Heart right ventricle (tissue), 16 donors: ENCODE results near the gene NR1I3. TPM values are rescaled to one million over a fixed set of nuclear protein-coding genes. Genes with fewer than 3 reads are reported as not detected.

Experiments used
- ATAC-seq, 8 donors: fragments of 200-7000 bp; cut with Tn5 transposase; one replicate each; pipeline ENCODE4 v1.9.1; 2020; ENCODE audit warnings: mild to moderate bottlenecking in 8 of 8, moderate library complexity in 8 of 8, moderate number of reproducible peaks in 1 of 8
- DNase-seq, 2 donors: peaks; one replicate each; pipeline ENCODE4 v3.0.0-alpha.2; 2020
- H3K27ac ChIP-seq, 10 donors: fragments of 200-600 bp; sonication (generic) in 2 of 10; one replicate each; pipeline versions ENCODE4 v1.5.0 to v1.8.0; 2020 to 2022; ENCODE audit warnings: mild to moderate bottlenecking in 3 of 10
- H3K27me3 ChIP-seq, 7 donors: fragments of 200-600 bp; one replicate each; pipeline ENCODE4 v1.8.0; 2021 to 2022; ENCODE audit warnings: mild to moderate bottlenecking in 2 of 7
- H3K36me3 ChIP-seq, 9 donors: fragments of 200-600 bp; sonication (generic) in 1 of 9; one replicate each; pipeline versions ENCODE4 v1.5.0 to v1.8.0; 2020 to 2022; ENCODE audit warnings: mild to moderate bottlenecking in 2 of 9
- H3K4me1 ChIP-seq, 9 donors: fragments of 200-600 bp; sonication (generic) in 1 of 9; one replicate each; pipeline versions ENCODE4 v1.5.0 to v1.8.0; 2020 to 2022; ENCODE audit warnings: mild to moderate bottlenecking in 4 of 9
- H3K4me3 ChIP-seq, 10 donors: fragments of 200-600 bp; sonication (generic) in 2 of 10; one replicate each; pipeline versions ENCODE4 v1.5.0 to v1.8.0; 2020 to 2022; ENCODE audit warnings: mild to moderate bottlenecking in 7 of 10, moderate library complexity in 2 of 10
- H3K9me3 ChIP-seq, 11 donors: fragments of 200-600 bp in 10 of 11; sonication (generic) in 2 of 11; one replicate each; pipeline versions ENCODE4 v1.5.0 to v1.8.0; 2013 to 2022; ENCODE audit warnings: mild to moderate bottlenecking in 2 of 11, control low read depth in 1 of 11, moderate library complexity in 1 of 11
- CTCF ChIP-seq, 9 donors: fragments of 200-600 bp; sonication (generic) in 2 of 9; IDR thresholded peaks; one replicate each; pipeline versions ENCODE4 v1.5.0 to v1.8.0; 2021 to 2022; ENCODE audit warnings: antibody characterized with exemption in 9 of 9, mild to moderate bottlenecking in 5 of 9, moderate library complexity in 1 of 9
- WGBS, 2 donors: extraction: QIAGEN DNeasy Blood & Tissue Kit; methylation state at CpG; one replicate each; pipeline ENCODE4 v1.1.7; 2013; ENCODE audit warnings: inconsistent platforms in 1 of 2; 5-methylcytosine and 5-hydroxymethylcytosine counted together
- intact Hi-C, 10 donors: fragments of 100-400 bp; cut with DNase I; formaldehyde crosslinking; loops; one replicate each; pipeline versions ENCODE4 v1.11.1 to v1.14.2; 2022
- polyA plus RNA-seq, 2 donors: library from polyadenylated mRNA; stranded (reverse); fragments of 200-250 nt; gene quantifications; one replicate each; pipeline ENCODE4 v1.2.3, GENCODE V29; 2013
- total RNA-seq, 10 donors: library from RNA; stranded (reverse); fragmentation: NEBNext Ultra II Directional in 3 of 10; extraction: Animal tissue kit (Norgen Biotek cat#: 25700) in 3 of 10; gene quantifications; one replicate each; pipeline versions ENCODE4 v1.2.1 to v1.2.4, GENCODE V29; 2021 to 2023
- donor health status: Arrhythmogenic right ventricular cardiomyopathy.
- donor health status: ischemic (EF 13 %, LVEDD 7.1; RV severe dilation, severe dysfunction).
- donor health status: healthy with polysubstance abuse.
- donor health status: DM: no; HTN: yes; CAD: no.
- donor health status: DM: no; HTN: no; CAD: no.
- donor health status: ischemic (EF 25% LVEDD 6.9; RV normal size, moderate dysfunction).
- donor health status: ischemic (EF 25% LVEDD 5.7; RV mildly dilated, moderate dysfunction).
- donor health status: healthy.
- donor health status: DM: yes; HTN: yes; CAD: no.
- donor health status: Ischemic cardiomyopathy.
- donor health status: ischemic (EF 35%, LVEDD 5.7; RV mildly dilated, moderate dysfunction).
- donor health status: nonischemic (EF 11% LVEDD 7.7; RV severe dilation, severe dysfunction).
- donor health status: DM: yes; HTN: yes; CAD: no.
- donor health status: PGD.
- donor health status: ischemic (EF 29% LVEDD 5.4; RV normal size, mild dysfunction).
- donor health status: nonischemic (EF 23%, LVEDD 6.1; RV moderate dilation, normal function).

NR1I3 gene
- total and polyA plus RNA-seq, 12 donors, result 0.10 TPM; not detected in 11

GRCh38 chr1:161197560-161198193 lies 40.3 kb downstream of the NR1I3 start:
- no peaks in the 10 kb centered on the region for H3K9me3 ChIP-seq
- no peak for TF ChIP-seq CTCF (IDR thresholded peaks at IDR 0.05)
- no peaks in the 10 kb centered on the region for H3K27me3 ChIP-seq
- intact Hi-C loops, result loop anchor here in 4 of 10 donors (10.0 kb wide), 1 partner anchor 187 kb away; no protein-coding TSS in a partner anchor
- WGBS, 2 donors, result 57 to 61% methylated on average over 11 of the region's 11 CpGs
- ATAC-seq, result no peak
- no peak for DNase-seq
- peaks cover 35 to 89% (median 79%) of the 10 kb centered on the region in 9 donors for H3K4me1 ChIP-seq
- peaks cover 0 to 40% (median 0%) of the 10 kb centered on the region in 9 donors for H3K36me3 ChIP-seq
- peak overlapping the region; percentile 28 to 67 (median 57) for H3K4me3 ChIP-seq
- H3K27ac ChIP-seq, result peak overlapping the region; percentile 80 to 100 (median 98)

- intact Hi-C loops, result loop anchor here in 4 of 10 donors (10.0 kb wide), 1 partner anchor 188 kb away; no protein-coding TSS in a partner anchor
- Histone ChIP-seq H3K4me3 (peak overlapping the region; percentile 28 to 67 (median 57)), H3K4me1 (peaks cover 35 to 97% (median 81%) of the 10 kb centered on the region in 9 donors), H3K27ac (peak overlapping the region; percentile 80 to 100 (median 98)), H3K36me3 (peaks cover 0 to 49% (median 0%) of the 10 kb centered on the region in 9 donors), H3K9me3 (no peaks in the 10 kb centered on the region), H3K27me3 (no peaks in the 10 kb centered on the region)
- peak in 1 of 8 donors; percentile 1 for ATAC-seq
- peak; percentile 52 to 60 for DNase-seq
- WGBS, 2 donors, result 66% methylated on average over 27 of the region's 27 CpGs
- TF ChIP-seq CTCF (IDR thresholded peaks at IDR 0.05), result no peak
Observed at GRCh38 chr1:161196521-161197451, 41.2 kb downstream of the NR1I3 start.

GRCh38 chr1:161196111-161196510 lies 41.9 kb downstream of the NR1I3 start:
- no peak for DNase-seq
- no peak for ATAC-seq
- Histone ChIP-seq H3K27ac (peak overlapping the region in 6 of 10 donors; percentile 96 to 100 (median 98)), H3K9me3 (no peaks in the 10 kb centered on the region), H3K27me3 (no peaks in the 10 kb centered on the region), H3K36me3 (peaks cover 0 to 56% (median 0%) of the 10 kb centered on the region in 9 donors), H3K4me3 (peak overlapping the region in 9 of 10 donors; percentile 35 to 67 (median 57)), H3K4me1 (peaks cover 35 to 91% (median 74%) of the 10 kb centered on the region in 9 donors)
- intact Hi-C loops, result loop anchor here in 4 of 10 donors (10.0 kb wide), 1 partner anchor 189 kb away; no protein-coding TSS in a partner anchor
- no peak for TF ChIP-seq CTCF (IDR thresholded peaks at IDR 0.05)
- WGBS, 2 donors, result 85 to 93% methylated on average over 7 of the region's 7 CpGs

GRCh38 chr1:161195171-161195570 lies 42.8 kb downstream of the NR1I3 start:
- DNase-seq (no peak), ATAC-seq (no peak)
- H3K9me3 ChIP-seq, result no peaks in the 10 kb centered on the region
- WGBS, 2 donors, result 74 to 76% methylated on average over 4 of the region's 4 CpGs
- TF ChIP-seq CTCF (IDR thresholded peaks at IDR 0.05), result no peak
- H3K4me3 ChIP-seq, result peak overlapping the region in 7 of 10 donors; percentile 16 to 67 (median 57)
- peak overlapping the region in 5 of 10 donors; percentile 12 to 100 (median 41) for H3K27ac ChIP-seq
- peaks cover 0 to 64% (median 0%) of the 10 kb centered on the region in 9 donors for H3K36me3 ChIP-seq
- peaks cover 26 to 81% (median 65%) of the 10 kb centered on the region in 9 donors for H3K4me1 ChIP-seq
- intact Hi-C loops, result loop anchor here in 4 of 10 donors (10.0 kb wide), 1 partner anchor 190 kb away; no protein-coding TSS in a partner anchor
- H3K27me3 ChIP-seq, result no peaks in the 10 kb centered on the region
